CD4-positive, alpha-beta T cell (primary cell): ENCODE results near the gene VWA5A. TPM values are rescaled to one million over a fixed set of nuclear protein-coding genes. Genes with fewer than 3 reads are reported as not detected.
A peak's percentile ranks its signal among the peaks of the same experiment; 100 is the strongest.

Source experiments
- ATAC-seq: fragments of 200-7000 bp; cut with Tn5 transposase; one replicate; pipeline ENCODE4 v1.10.0; 2022; ENCODE audit warnings: mild to moderate bottlenecking; ENCODE audit not compliant: poor library complexity
- CTCF ChIA-PET: fragments of 350-600 bp; sonication (Branson Sonifier 250); formaldehyde crosslinking; loops from one replicate; lab custom pipeline; 2021; ENCODE audit warnings: antibody characterized with exemption, inconsistent platforms; lab: Charles Lee
- POLR2A ChIA-PET: fragments of 350-600 bp; sonication (Branson Sonifier 250); formaldehyde crosslinking; loops from one replicate; lab custom pipeline; 2021; ENCODE audit warnings: antibody characterized with exemption, inconsistent platforms; lab: Charles Lee
- DNase-seq, 14 experiments: peaks; one replicate each; pipeline ENCODE4 v3.0.0-alpha.2; 2013 to 2020; ENCODE audit warnings: mixed read lengths in 2 of 14
- H3K27ac ChIP-seq, 2 donors: one replicate each; pipeline versions ENCODE4 v1.5.1 to v1.7.0; 2013; ENCODE audit warnings: low read length in 2 of 2, low read depth in 1 of 2, mild to moderate bottlenecking in 1 of 2
- H3K27me3 ChIP-seq, 2 experiments: 1 replicate in 1 of 2; 2 replicates in 1 of 2; pipeline versions ENCODE4 v1.6.1 to v1.7.0; 2013; ENCODE audit warnings: low read length in 2 of 2, control low read depth in 1 of 2, mild to moderate bottlenecking in 1 of 2, moderate library complexity in 1 of 2; ENCODE audit not compliant: insufficient read depth in 2 of 2, control insufficient read depth in 1 of 2
- H3K36me3 ChIP-seq: one replicate; pipeline ENCODE4 v1.6.1; 2013; ENCODE audit warnings: low read length, control low read depth; ENCODE audit not compliant: insufficient read depth
- H3K4me1 ChIP-seq: one replicate; pipeline ENCODE4 v1.6.1; 2013; ENCODE audit warnings: low read length, control low read depth; ENCODE audit not compliant: insufficient read depth
- H3K4me3 ChIP-seq: one replicate; pipeline ENCODE4 v1.5.1; 2013; ENCODE audit warnings: mild to moderate bottlenecking, low read length, moderate library complexity
- H3K9me3 ChIP-seq, 2 experiments: 1 replicate in 1 of 2; 2 replicates in 1 of 2; pipeline versions ENCODE4 v1.6.1 to v1.7.0; 2013; ENCODE audit warnings: low read length in 2 of 2, mild to moderate bottlenecking in 2 of 2, control low read depth in 1 of 2, moderate library complexity in 1 of 2; ENCODE audit not compliant: control insufficient read depth in 1 of 2, insufficient read depth in 1 of 2
- H3K27ac Mint-ChIP-seq: one replicate; pipeline ENCODE4 v1.8.0; 2020; ENCODE audit warnings: mixed read lengths
- H3K27me3 Mint-ChIP-seq: one replicate; pipeline ENCODE4 v1.8.0; 2021; ENCODE audit warnings: mixed read lengths
- H3K36me3 Mint-ChIP-seq: one replicate; pipeline ENCODE4 v1.8.0; 2021; ENCODE audit warnings: low read depth, mixed read lengths
- H3K4me1 Mint-ChIP-seq: one replicate; pipeline ENCODE4 v1.8.0; 2021; ENCODE audit warnings: low read depth, mixed read lengths
- H3K4me3 Mint-ChIP-seq: one replicate; pipeline ENCODE4 v1.8.0; 2020; ENCODE audit warnings: mild to moderate bottlenecking, mixed read lengths
- H3K9me3 Mint-ChIP-seq: one replicate; pipeline ENCODE4 v1.8.0; 2020; ENCODE audit warnings: mixed read lengths
- intact Hi-C, 2 experiments: fragments of 100-400 bp; cut with DNase I in 1 of 2; cut with micrococcal nuclease in 1 of 2; formaldehyde crosslinking; loops; one replicate each; pipeline versions ENCODE4 v1.15.1 to v1.9.0; 2023 to 2025; cut with DNase I, micrococcal nuclease
- total RNA-seq, 174 experiments: library from RNA in 2 of 174; stranded (reverse) in 2 of 174; gene quantifications; one replicate each; pipeline ENCODE4 v1.2.3 and lab custom pipeline; 2021 to 2026
- TF ChIP-seq, protein P1 (sequence below): fragments of 200-600 bp; IDR thresholded peaks from one replicate; pipeline ENCODE4 v1.8.0; 2022; ENCODE audit warnings: antibody characterized with exemption, mild to moderate bottlenecking

VWA5A gene
- total RNA-seq, 2 experiments from 2014 or later = 5.1 to 5.6 TPM

DNA sequence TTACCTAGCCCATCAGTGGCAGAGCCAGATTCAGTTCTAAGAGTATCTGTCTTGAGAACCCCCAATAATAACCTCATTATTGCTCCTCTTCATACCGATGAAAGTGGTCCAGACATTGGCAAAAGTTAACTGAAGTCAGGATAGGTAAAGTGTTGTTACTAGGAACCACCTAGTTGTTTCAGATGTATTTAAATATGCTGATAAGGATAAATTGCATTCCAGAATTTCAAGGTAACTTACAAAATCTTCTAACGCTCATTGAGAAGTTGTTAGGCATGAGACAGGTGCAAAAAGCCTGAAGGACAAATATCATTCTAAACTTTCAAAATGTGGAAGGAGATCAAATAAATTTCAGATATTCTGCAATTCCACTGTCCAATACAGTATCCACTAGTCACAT lies 27.8 kb downstream of the VWA5A start:
- Histone ChIP-seq H3K27ac (no peak overlapping the region), H3K9me3 (no peaks in the 10 kb centered on the region), H3K27me3 (no peaks in the 10 kb centered on the region), H3K4me3 (no peak overlapping the region), H3K36me3 (no peaks in the 10 kb centered on the region), H3K4me1 (no peaks in the 10 kb centered on the region)
- ChIA-PET POLR2A (no interaction called here), CTCF (no interaction called here)
- H3K9me3 Mint-ChIP-seq = peaks cover 5% of the 10 kb centered on the region
- H3K4me3 Mint-ChIP-seq = no peak overlapping the region
- H3K27ac Mint-ChIP-seq = no peak overlapping the region
- H3K27me3 Mint-ChIP-seq = no peaks in the 10 kb centered on the region
- intact Hi-C loops = no loop called here
- no peaks in the 10 kb centered on the region for H3K4me1 Mint-ChIP-seq
- ATAC-seq (no peak), DNase-seq (no peak)
- H3K36me3 Mint-ChIP-seq = peaks cover 53% of the 10 kb centered on the region
- TF ChIP-seq, protein P1, sequence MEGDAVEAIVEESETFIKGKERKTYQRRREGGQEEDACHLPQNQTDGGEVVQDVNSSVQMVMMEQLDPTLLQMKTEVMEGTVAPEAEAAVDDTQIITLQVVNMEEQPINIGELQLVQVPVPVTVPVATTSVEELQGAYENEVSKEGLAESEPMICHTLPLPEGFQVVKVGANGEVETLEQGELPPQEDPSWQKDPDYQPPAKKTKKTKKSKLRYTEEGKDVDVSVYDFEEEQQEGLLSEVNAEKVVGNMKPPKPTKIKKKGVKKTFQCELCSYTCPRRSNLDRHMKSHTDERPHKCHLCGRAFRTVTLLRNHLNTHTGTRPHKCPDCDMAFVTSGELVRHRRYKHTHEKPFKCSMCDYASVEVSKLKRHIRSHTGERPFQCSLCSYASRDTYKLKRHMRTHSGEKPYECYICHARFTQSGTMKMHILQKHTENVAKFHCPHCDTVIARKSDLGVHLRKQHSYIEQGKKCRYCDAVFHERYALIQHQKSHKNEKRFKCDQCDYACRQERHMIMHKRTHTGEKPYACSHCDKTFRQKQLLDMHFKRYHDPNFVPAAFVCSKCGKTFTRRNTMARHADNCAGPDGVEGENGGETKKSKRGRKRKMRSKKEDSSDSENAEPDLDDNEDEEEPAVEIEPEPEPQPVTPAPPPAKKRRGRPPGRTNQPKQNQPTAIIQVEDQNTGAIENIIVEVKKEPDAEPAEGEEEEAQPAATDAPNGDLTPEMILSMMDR = no peak

DNA sequence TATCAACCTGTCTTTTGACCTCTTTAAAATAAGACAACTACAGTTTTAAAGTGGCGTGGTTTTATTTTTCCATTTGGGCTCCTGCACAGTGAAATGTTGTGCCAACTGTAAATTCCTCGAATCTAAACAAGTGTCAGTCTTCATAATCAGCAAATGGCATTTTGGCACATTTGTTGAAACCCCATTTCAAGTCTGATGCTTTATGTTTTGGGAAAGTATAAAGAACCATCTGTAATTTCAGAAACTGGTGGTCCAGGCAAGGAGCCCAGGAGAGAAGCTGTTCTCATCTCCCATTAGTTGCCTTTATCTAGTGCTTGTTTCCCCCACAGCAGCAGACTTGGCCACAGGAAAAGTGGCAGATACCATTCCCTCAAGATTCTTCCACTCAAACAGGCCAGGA lies 32.7 kb downstream of the VWA5A start:
- no peak overlapping the region for H3K4me3 ChIP-seq
- H3K4me3 Mint-ChIP-seq = no peak overlapping the region
- no peaks in the 10 kb centered on the region for H3K9me3 ChIP-seq
- H3K27ac Mint-ChIP-seq = no peak overlapping the region
- no peaks in the 10 kb centered on the region for H3K36me3 ChIP-seq
- H3K27me3 ChIP-seq = no peaks in the 10 kb centered on the region
- H3K4me1 Mint-ChIP-seq = no peaks in the 10 kb centered on the region
- no peaks in the 10 kb centered on the region for H3K4me1 ChIP-seq
- TF ChIP-seq, protein P1 = no peak
- H3K9me3 Mint-ChIP-seq = peaks cover 2% of the 10 kb centered on the region
- no peaks in the 10 kb centered on the region for H3K27me3 Mint-ChIP-seq
- intact Hi-C loops = no loop called here
- POLR2A ChIA-PET = no interaction called here
- CTCF ChIA-PET = no interaction called here
- DNase-seq = no peak
- H3K27ac ChIP-seq = no peak overlapping the region
- ATAC-seq = no peak
- H3K36me3 Mint-ChIP-seq = peaks cover 12% of the 10 kb centered on the region

DNA sequence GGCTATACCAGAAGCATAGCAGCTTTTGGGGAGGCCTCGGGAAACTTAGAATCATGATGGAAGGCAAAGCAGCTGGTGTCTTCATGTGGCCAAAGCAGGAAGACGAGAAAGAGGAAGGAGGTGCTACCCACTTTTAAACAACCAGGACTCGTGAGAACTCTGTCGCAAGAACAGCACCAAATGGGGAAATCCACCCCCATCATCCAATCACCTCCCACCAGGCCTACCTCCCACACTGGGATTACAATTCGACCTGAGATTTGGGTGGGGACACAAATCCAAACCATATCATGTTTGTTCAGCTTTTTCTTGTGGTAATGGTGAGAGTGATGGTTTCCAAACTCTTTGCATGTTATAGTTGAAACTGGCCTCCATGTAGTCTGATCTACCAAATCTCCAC lies 35.4 kb downstream of the VWA5A start:
- Histone ChIP-seq H3K4me3 (no peak overlapping the region), H3K9me3 (no peaks in the 10 kb centered on the region), H3K4me1 (no peaks in the 10 kb centered on the region), H3K27me3 (no peaks in the 10 kb centered on the region), H3K36me3 (no peaks in the 10 kb centered on the region), H3K27ac (no peak overlapping the region)
- TF ChIP-seq, protein P1 = no peak
- ATAC-seq = no peak
- intact Hi-C loops = no loop called here
- Mint-ChIP-seq H3K36me3 (no peaks in the 10 kb centered on the region), H3K4me3 (no peak overlapping the region), H3K27me3 (peaks cover 5% of the 10 kb centered on the region), H3K27ac (no peak overlapping the region), H3K9me3 (peaks cover 2% of the 10 kb centered on the region), H3K4me1 (no peaks in the 10 kb centered on the region)
- DNase-seq = peak in 1 of 14 experiments; percentile 1
- ChIA-PET POLR2A (no interaction called here), CTCF (no interaction called here)
